ENCODE measurements around the gene PPP3R1.

PPP3R1 gene

GRCh38 chr2:68256093-68256450 is 3.7 kb upstream of the PPP3R1 start:
- DNase-seq, result no peak

DNA sequence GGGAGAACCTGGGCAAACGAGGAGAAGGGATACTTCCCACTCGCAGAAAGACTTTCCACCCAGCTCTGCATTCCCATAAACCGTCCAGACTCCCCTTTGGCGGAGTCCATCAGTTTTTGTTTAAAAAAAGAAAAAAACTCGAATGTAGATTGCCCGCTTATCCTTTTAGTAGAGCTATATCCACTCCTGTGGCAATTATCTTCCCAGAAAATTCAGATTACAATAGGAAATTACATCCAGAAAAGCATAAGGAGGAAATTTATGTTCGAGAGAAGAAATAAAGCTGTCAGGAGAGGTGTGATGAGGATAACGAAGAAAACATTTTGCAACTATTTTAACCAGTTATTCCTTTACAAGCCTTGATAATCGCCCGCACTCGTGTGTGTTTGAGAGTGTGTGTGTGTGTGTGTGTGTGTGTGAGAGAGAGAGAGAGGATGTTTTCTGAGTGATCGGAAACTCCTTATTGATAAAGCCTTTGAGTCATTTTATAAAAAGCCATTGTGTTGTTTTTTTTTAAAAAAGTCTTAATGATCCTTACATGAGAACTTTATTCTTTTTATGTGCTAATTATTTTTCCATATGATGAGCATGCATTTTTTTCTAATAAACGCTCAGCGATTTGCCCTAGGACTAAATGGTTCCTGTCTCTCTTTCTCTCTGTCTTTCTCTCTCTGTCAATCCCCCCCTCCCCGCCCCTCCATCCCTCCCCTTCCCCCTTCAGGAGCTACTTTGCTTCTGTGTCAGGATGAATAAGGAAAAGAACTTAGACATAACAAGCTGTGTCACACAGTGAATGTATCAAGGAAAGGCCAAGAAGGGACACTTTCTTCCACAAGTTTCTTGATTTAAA is 1.1 kb upstream of the PPP3R1 start:
- peak; percentile 6 for DNase-seq

GRCh38 chr2:68251855-68252399 is 405 bp downstream of the PPP3R1 start:
- DNase-seq, result peak; percentile 13

- peak; percentile 84 for DNase-seq
Measured at GRCh38 chr2:68251187-68251854, 1.0 kb downstream of the PPP3R1 start.

GRCh38 chr2:68250652-68251186 is 1.6 kb downstream of the PPP3R1 start:
- DNase-seq, result no peak

DNA sequence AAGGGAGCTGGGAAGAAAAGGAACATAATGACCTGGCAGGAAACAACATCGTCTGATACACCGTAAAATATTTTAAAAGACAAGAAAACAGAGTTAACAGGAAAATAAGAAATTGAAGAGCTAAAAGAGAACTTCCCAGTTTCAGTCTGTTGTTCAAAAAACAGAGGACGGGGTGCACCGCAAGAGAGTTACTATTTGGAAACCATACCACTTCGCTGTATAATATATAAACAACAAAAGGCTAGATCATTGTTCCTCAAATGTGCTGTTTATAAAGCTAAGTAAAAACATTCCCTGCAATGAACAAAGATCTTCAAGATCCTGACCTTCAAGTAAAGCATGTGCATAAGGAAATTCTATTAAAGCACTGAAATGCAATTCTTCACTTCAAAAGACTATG is 2.1 kb downstream of the PPP3R1 start:
- DNase-seq, result no peak

GRCh38 chr2:68248806-68249205 is 3.5 kb downstream of the PPP3R1 start:
- no peak for DNase-seq

GRCh38 chr2:68248361-68248760 is 4.0 kb downstream of the PPP3R1 start:
- DNase-seq, result no peak

- no peak for DNase-seq
Measured at GRCh38 chr2:68246396-68246795, 5.9 kb downstream of the PPP3R1 start.

GRCh38 chr2:68245672-68246071 is 6.7 kb downstream of the PPP3R1 start:
- DNase-seq, result no peak

DNA sequence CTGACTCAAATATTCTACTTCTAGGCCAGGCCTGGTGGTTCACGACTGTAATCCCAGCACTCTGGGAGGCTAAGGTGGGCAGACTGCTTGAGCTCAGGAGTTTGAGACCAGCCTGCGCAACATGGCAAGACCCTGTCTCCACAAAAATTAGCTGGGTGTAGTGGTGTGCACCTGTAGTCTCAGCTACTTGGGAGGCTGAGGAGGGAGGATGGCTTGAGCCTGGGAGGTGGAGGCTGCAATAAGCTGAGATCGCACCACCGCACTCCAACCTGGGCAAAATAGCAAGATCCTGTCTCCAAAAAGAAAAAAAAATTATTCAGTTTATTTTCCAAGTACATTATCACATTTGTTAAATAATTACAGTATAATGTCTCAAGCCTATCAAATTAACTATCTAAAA is 7.3 kb downstream of the PPP3R1 start:
- DNase-seq, result no peak

DNA sequence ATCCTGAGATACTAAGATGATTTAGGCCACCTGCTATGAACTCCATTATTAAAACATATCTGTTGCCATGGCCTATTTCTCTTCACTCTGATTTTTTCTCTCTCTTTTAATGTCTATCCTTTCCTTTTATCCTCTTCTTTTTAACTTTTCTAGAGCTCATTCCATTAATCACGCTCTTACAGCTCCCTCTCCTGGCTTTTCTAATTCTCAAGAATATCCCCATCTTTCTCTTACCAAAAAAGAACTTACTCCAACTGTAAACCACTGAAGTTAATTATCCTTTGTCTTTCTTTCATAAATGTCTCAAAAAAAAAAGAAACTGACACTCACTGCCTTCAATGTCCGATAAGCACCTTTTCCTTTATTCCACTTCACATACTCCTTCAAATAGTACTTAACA is 7.9 kb downstream of the PPP3R1 start:
- no peak for DNase-seq

GRCh38 chr2:68241732-68242131 is 10.6 kb downstream of the PPP3R1 start:
- no peak for DNase-seq

GRCh38 chr2:68240446-68240845 is 11.9 kb downstream of the PPP3R1 start:
- no peak for DNase-seq

GRCh38 chr2:68238955-68239822 is 13.1 kb downstream of the PPP3R1 start:
- no peak for DNase-seq

DNA sequence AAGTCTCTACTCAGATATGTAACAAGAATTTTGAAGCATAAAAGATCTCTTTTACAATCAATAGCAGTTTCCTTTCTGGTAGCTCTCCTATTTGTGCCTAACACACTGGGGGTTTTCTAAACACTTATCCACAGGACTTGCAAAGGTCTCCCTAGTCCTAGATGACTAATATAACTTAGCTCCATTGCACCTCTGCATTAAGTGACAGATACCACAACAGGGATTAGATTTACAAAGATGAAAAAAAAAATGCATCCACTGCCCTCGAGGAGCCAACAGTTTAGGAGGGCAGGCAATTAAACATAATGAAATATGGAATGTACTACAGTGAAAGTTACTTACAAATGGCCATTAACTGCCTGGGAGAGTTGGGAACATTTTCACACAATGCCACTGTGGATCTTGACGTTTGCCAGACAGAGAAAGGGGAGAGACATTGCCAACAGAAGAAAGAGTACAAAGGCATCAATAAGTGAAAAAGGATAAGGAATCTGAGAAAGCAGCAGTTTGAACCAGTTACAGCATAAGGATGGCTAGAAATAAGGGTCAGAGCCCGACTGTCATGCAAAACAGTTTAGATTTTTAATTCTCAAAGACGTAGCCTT is 14.3 kb downstream of the PPP3R1 start:
- DNase-seq, result no peak

DNA sequence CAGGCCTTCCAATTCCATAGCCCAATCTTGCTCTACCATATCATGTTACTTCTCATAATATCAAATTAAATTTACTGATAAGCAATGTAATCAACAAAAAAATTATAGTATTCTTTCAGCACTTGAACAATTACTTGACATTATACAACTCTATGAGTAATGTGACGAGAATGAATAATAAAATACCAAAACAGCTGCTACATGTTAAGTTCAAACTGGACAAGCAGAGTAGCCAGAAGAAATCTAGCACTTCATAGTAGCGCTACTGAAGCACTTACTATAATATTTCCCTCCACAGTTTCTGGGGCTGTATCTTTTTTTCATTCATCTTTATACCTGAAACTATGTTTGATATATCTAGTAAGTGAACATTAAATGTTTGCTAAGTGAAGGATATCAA is 14.9 kb downstream of the PPP3R1 start:
- DNase-seq, result no peak

GRCh38 chr2:68236876-68237275 is 15.5 kb downstream of the PPP3R1 start:
- DNase-seq, result no peak

- DNase-seq, result no peak
Measured at GRCh38 chr2:68236103-68236734, 16.1 kb downstream of the PPP3R1 start.

DNA sequence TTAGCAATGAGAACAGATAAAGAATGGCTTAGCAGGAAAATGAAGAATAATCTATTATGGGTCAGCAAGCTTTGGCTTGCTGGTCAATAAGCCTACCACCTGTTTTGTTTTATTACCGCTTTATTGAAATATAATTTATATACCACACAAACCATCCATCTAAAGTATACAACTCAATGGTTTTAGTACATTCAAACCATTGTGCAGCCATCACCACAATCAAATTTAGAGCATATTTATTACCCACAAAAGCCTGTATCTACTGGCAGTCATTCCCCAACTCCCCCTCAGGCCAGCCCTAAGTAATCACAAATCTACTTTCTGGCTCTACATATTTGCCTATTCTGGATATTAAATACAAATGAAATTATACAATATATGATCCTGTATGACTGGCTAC is 17.2 kb downstream of the PPP3R1 start:
- DNase-seq, result no peak

- no peak for DNase-seq
Measured at GRCh38 chr2:68234405-68234804, 17.9 kb downstream of the PPP3R1 start.

- no peak for DNase-seq
Measured at GRCh38 chr2:68231061-68231372, 21.3 kb downstream of the PPP3R1 start.

All from CD4-positive, alpha-beta T cell treated with Interferon gamma for 1 hour (primary cell).